ENCODE data around the gene DPCD.

DPCD gene

DNA sequence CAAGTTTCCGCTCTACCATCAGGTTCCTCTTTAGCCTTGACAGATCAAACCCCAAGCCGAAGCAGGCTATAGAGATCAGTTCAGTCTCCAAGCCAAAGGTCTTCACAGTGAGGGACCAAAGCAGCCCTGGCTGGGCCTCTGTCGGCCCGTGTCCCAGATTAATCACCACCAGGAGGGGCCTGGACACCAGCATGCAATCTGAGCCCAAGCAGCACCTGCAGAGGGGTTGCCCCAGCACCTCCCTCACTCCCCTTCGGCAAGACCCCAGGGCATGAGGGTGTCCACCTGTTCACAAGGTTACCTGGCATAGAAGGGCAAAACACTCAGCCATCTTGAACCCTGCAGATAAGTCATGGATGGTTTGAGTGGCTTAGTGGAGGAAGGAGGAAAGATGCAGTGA lies 70.9 kb downstream of the DPCD start:
- no peaks in the 10 kb centered on the region for H3K9me3 ChIP-seq (ENCODE audit: severe bottlenecking)
- H3K4me3 ChIP-seq (ENCODE audit: low read depth, low read length): no peak overlapping the region
- DNase-seq: no peak
- no peaks in the 10 kb centered on the region for H3K27me3 ChIP-seq (ENCODE audit: insufficient read depth, low read depth, severe bottlenecking)
- peaks cover 4% of the 10 kb centered on the region for H3K36me3 ChIP-seq
- no peak overlapping the region for H3K27ac ChIP-seq
- no peak for TF ChIP-seq CTCF (IDR thresholded peaks at IDR 0.05; ENCODE audit: low read depth, low read length)
